Peyer's patch (tissue), 4 donors: ENCODE results near the gene PLPPR2.

Experiments
- POLR2A ChIP-seq, 2 donors: fragments of 450-650 bp; IDR thresholded peaks; one replicate each; pipeline ENCODE4 v1.5.1; 2017; ENCODE audit warnings: antibody characterized with exemption in 2 of 2, mild to moderate bottlenecking in 2 of 2, moderate library complexity in 2 of 2
- TF ChIP-seq, protein P1 (sequence below), 6 experiments: fragments of 450-650 bp in 4 of 6; fragments of 200-600 bp in 2 of 6; sonication (generic) in 1 of 6; IDR thresholded peaks; one replicate each; pipeline ENCODE4 v1.5.1; 2017 to 2019; ENCODE audit warnings: antibody characterized with exemption in 6 of 6, mild to moderate bottlenecking in 3 of 6, moderate library complexity in 1 of 6

DNA sequence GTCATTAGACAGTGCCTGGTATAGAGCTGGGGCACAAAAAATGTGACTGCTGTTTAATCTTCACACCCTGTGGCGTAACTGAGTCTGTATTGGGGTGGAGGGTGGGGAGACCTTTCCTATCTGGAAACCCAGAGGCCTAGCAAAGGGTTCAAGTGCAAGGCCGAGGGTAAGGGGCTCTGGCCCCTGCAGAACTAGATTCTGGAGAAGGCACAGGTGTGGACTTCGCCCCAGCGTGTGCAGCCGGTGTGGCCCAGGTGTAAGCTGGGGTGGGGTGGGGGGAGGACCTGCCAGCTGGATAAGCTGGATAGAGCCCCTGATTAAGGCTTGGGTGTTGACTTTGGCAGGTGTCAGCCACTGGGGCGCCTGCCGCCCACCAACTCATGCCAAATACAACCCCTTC, 17.1 kb upstream of the PLPPR2 start:
- TF ChIP-seq, protein P1, sequence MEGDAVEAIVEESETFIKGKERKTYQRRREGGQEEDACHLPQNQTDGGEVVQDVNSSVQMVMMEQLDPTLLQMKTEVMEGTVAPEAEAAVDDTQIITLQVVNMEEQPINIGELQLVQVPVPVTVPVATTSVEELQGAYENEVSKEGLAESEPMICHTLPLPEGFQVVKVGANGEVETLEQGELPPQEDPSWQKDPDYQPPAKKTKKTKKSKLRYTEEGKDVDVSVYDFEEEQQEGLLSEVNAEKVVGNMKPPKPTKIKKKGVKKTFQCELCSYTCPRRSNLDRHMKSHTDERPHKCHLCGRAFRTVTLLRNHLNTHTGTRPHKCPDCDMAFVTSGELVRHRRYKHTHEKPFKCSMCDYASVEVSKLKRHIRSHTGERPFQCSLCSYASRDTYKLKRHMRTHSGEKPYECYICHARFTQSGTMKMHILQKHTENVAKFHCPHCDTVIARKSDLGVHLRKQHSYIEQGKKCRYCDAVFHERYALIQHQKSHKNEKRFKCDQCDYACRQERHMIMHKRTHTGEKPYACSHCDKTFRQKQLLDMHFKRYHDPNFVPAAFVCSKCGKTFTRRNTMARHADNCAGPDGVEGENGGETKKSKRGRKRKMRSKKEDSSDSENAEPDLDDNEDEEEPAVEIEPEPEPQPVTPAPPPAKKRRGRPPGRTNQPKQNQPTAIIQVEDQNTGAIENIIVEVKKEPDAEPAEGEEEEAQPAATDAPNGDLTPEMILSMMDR (IDR thresholded peaks at IDR 0.05), result no peak
- no peak for TF ChIP-seq POLR2A (IDR thresholded peaks at IDR 0.05)
